HUES6 (cell line): ENCODE results near the gene PPME1.
"Not testable (repeated sequence)": the region's sequence is repeated elsewhere in the genome, so short reads cannot be mapped to it uniquely, and the experiment has no call there.

Experiments used
- H3K27ac ChIP-seq: 2 replicates; pipeline ENCODE4 v1.7.0; 2013; ENCODE audit warnings: low read depth, mild to moderate bottlenecking, low read length, inconsistent platforms
- H3K27me3 ChIP-seq: 2 replicates; pipeline ENCODE4 v1.6.1; 2013; ENCODE audit warnings: low read length; ENCODE audit not compliant: control insufficient read depth, insufficient read depth
- H3K36me3 ChIP-seq: 2 replicates; pipeline ENCODE4 v1.6.1; 2013; ENCODE audit warnings: low read length; ENCODE audit not compliant: control insufficient read depth, insufficient read depth
- H3K4me1 ChIP-seq: 2 replicates; pipeline ENCODE4 v1.6.1; 2013; ENCODE audit warnings: low read length; ENCODE audit not compliant: control insufficient read depth, insufficient read depth
- H3K4me3 ChIP-seq: 2 replicates; pipeline ENCODE4 v1.5.1; 2013; ENCODE audit warnings: low read depth, low read length
- H3K9ac ChIP-seq: one replicate; pipeline ENCODE4 v1.6.1; 2013; ENCODE audit warnings: mild to moderate bottlenecking, low read length
- H3K9me3 ChIP-seq: 2 replicates; pipeline ENCODE4 v1.6.1; 2013; ENCODE audit warnings: low read depth, low read length; ENCODE audit not compliant: control insufficient read depth, insufficient read depth

PPME1 gene, protein sequence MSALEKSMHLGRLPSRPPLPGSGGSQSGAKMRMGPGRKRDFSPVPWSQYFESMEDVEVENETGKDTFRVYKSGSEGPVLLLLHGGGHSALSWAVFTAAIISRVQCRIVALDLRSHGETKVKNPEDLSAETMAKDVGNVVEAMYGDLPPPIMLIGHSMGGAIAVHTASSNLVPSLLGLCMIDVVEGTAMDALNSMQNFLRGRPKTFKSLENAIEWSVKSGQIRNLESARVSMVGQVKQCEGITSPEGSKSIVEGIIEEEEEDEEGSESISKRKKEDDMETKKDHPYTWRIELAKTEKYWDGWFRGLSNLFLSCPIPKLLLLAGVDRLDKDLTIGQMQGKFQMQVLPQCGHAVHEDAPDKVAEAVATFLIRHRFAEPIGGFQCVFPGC

GRCh38 chr11:74170694-74171629, at the start of gene PPME1, which contains the start of gene C2CD3:
TSS of gene PPME1 (plus strand) at chr11:74171289. CDS start at chr11:74171422, 133 bp downstream.
TSS of gene C2CD3 (minus strand) at chr11:74171002. CDS start at chr11:74170792, 210 bp downstream.
- Histone ChIP-seq H3K27me3 (no peaks in the 10 kb centered on the region), H3K9me3 (no peaks in the 10 kb centered on the region), H3K27ac (no peak within 1 kb of the TSS; the same call in 1 of the 2 replicates), H3K36me3 (peaks cover 20% of the 10 kb centered on the region), H3K4me1 (peaks cover 15% of the 10 kb centered on the region; the same call in 1 of the 2 replicates), H3K4me3 (peak within 1 kb of the TSS; percentile 94), H3K9ac (peak within 1 kb of the TSS; percentile 79)

GRCh38 chr11:74121804-74122203, 49.3 kb upstream of the PPME1 start:
- no peak overlapping the region for H3K27ac ChIP-seq
- H3K27me3 ChIP-seq: no peaks in the 10 kb centered on the region
- no peaks in the 10 kb centered on the region for H3K4me1 ChIP-seq
- H3K4me3 ChIP-seq: no peak overlapping the region
- H3K9ac ChIP-seq: no peak overlapping the region
- no peaks in the 10 kb centered on the region for H3K9me3 ChIP-seq
- 0 out of 2 replicates have a peak, but pooled peaks cover 7% of the 10 kb centered on the region for H3K36me3 ChIP-seq

GRCh38 chr11:74123008-74123448, 48.1 kb upstream of the PPME1 start:
- Histone ChIP-seq H3K36me3 (0 out of 2 replicates have a peak, but pooled peaks cover 4% of the 10 kb centered on the region), H3K27ac (no peak overlapping the region), H3K4me1 (no peaks in the 10 kb centered on the region), H3K9me3 (no peaks in the 10 kb centered on the region), H3K4me3 (no peak overlapping the region), H3K9ac (no peak overlapping the region), H3K27me3 (no peaks in the 10 kb centered on the region)

DNA sequence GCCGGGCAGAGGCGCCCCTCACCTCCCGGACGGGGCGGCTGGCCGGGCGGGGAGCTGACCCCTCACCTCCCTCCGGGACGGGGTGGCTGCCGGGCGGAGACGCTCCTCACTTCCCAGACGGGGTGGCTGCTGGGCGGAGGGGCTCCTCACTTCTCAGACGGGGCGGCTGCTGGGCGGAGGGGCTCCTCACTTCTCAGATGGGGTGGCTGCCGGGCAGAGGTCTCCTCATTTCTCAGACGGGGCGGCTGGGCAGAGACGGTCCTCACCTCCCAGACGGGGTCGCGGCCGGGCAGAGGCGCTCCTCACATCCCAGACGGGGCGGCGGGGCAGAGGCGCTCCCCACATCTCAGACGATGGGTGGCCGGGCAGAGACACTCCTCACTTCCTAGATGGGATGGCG, 42.0 kb upstream of the PPME1 start:
- not testable (repeated sequence) for H3K4me1 ChIP-seq, H3K27me3 ChIP-seq, H3K4me3 ChIP-seq, H3K27ac ChIP-seq, H3K9ac ChIP-seq, H3K9me3 ChIP-seq
- H3K36me3 ChIP-seq: peaks cover 22% of the 10 kb centered on the region

GRCh38 chr11:74132833-74133232, 38.3 kb upstream of the PPME1 start:
- no peak overlapping the region for H3K27ac ChIP-seq
- no peaks in the 10 kb centered on the region for H3K4me1 ChIP-seq
- H3K9me3 ChIP-seq: peaks cover 7% of the 10 kb centered on the region
- H3K27me3 ChIP-seq: no peaks in the 10 kb centered on the region
- no peak overlapping the region for H3K9ac ChIP-seq
- peaks cover 37% of the 10 kb centered on the region for H3K36me3 ChIP-seq
- no peak overlapping the region for H3K4me3 ChIP-seq

GRCh38 chr11:74133436-74133835, 37.7 kb upstream of the PPME1 start:
- peaks cover 5% of the 10 kb centered on the region; the same call in 1 of the 2 replicates for H3K4me1 ChIP-seq
- H3K9ac ChIP-seq: no peak overlapping the region
- H3K27me3 ChIP-seq: no peaks in the 10 kb centered on the region
- H3K4me3 ChIP-seq: no peak overlapping the region
- H3K9me3 ChIP-seq: peaks cover 7% of the 10 kb centered on the region
- H3K36me3 ChIP-seq: peaks cover 43% of the 10 kb centered on the region
- H3K27ac ChIP-seq: no peak overlapping the region

DNA sequence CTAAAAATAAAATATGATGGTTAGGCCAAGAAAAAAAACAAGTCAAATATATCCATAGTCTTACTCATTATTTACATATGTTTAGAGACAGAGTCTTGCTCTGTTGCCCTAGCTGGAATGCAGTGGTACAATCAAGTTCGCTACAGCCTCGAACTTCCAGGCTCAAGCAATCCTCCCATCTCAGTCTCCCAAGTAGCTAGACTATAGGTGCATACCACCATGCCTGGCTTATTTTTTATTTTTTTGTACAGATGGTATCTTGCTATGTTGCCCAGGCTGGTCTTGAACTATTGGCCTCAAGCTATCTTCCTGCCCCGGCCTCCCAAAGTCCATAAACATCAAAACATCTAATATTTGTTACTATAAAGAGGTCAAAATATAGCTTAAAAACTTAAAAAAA, 36.4 kb upstream of the PPME1 start:
- Histone ChIP-seq H3K4me1 (peaks cover 10% of the 10 kb centered on the region; the same call in 1 of the 2 replicates), H3K9ac (no peak overlapping the region), H3K36me3 (peaks cover 43% of the 10 kb centered on the region), H3K4me3 (no peak overlapping the region), H3K9me3 (peaks cover 7% of the 10 kb centered on the region), H3K27ac (no peak overlapping the region), H3K27me3 (no peaks in the 10 kb centered on the region)

GRCh38 chr11:74135127-74135840, 35.8 kb upstream of the PPME1 start:
- no peak overlapping the region for H3K4me3 ChIP-seq
- peaks cover 40% of the 10 kb centered on the region for H3K36me3 ChIP-seq
- no peaks in the 10 kb centered on the region for H3K27me3 ChIP-seq
- H3K27ac ChIP-seq: no peak overlapping the region
- H3K9me3 ChIP-seq: peaks cover 5% of the 10 kb centered on the region; the same call in 1 of the 2 replicates
- H3K4me1 ChIP-seq: peaks cover 10% of the 10 kb centered on the region; the same call in 1 of the 2 replicates
- no peak overlapping the region for H3K9ac ChIP-seq

DNA sequence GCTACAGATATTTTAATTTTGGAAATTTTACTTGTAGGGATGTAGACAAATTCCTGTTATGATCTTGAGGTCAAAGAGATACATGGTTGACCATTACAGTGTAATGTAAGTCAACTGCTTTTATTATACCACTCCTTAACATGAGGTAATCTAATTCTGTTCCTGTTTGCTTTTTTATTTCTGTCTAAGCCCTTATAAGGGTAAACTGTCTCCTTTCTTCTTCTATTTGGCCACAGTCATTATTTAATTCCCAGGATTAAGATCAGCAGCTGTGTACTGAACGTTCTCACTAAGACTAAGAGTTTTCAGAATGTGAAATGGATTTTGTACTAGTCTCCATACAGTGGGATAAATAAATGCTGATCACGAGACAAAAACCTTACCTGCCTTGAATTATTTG, 33.1 kb upstream of the PPME1 start:
- Histone ChIP-seq H3K4me3 (no peak overlapping the region), H3K27ac (peak overlapping the region; percentile 80), H3K9ac (peak overlapping the region; percentile 41), H3K27me3 (no peaks in the 10 kb centered on the region), H3K36me3 (peaks cover 27% of the 10 kb centered on the region), H3K9me3 (no peaks in the 10 kb centered on the region; the same call in 1 of the 2 replicates), H3K4me1 (peaks cover 10% of the 10 kb centered on the region; the same call in 1 of the 2 replicates)

DNA sequence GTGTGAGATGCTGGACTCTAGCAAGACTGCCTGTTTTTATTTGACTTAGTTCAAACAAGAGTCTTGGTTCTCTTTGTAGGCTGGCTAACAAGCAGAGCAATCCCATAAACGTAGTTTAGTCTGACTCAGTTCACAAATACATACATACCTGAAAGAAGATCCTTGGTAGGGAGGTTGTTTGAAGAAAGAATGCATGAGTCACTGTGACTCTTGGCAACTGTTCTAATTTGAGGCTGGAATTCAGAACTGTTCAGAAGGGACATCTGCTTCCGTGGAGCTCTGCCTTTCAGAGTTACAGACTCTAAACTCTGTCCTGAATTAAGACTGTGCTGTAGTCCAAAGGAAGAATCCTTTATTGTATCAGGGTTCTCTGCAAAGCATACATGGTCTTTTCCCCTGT, 32.5 kb upstream of the PPME1 start:
- H3K36me3 ChIP-seq: peaks cover 22% of the 10 kb centered on the region
- no peaks in the 10 kb centered on the region; the same call in 1 of the 2 replicates for H3K9me3 ChIP-seq
- H3K27me3 ChIP-seq: no peaks in the 10 kb centered on the region
- H3K4me3 ChIP-seq: no peak overlapping the region
- peak overlapping the region; percentile 80 for H3K27ac ChIP-seq
- peak overlapping the region; percentile 41 for H3K9ac ChIP-seq
- peaks cover 10% of the 10 kb centered on the region; the same call in 1 of the 2 replicates for H3K4me1 ChIP-seq
